HEK293 (cell line): ENCODE data around the gene GNAQ.

Experiments
- AEBP2 ChIP-seq: fragments of 450-650 bp; formaldehyde crosslinking; IDR thresholded peaks from 2 replicates; pipeline ENCODE4 v1.5.1; 2016; ENCODE audit warnings: missing biosample characterization, missing genetic modification characterization, borderline replicate concordance
- BCL11A ChIP-seq: fragments of 450-650 bp; formaldehyde crosslinking; IDR thresholded peaks from 2 replicates; pipeline ENCODE4 v1.5.1; 2016; ENCODE audit warnings: low read depth, missing biosample characterization, missing genetic modification characterization
- CTCF ChIP-seq: fragments of 450-650 bp; formaldehyde crosslinking; IDR thresholded peaks from 2 replicates; pipeline ENCODE4 v1.5.1; 2016; ENCODE audit warnings: missing biosample characterization, missing genetic modification characterization
- PBX3 ChIP-seq: sonication (generic); formaldehyde crosslinking; IDR thresholded peaks from 2 replicates; pipeline ENCODE4 v1.8.1; 2022; ENCODE audit warnings: mild to moderate bottlenecking, moderate library complexity, missing genetic modification reagents
- SP2 ChIP-seq: fragments of 450-650 bp; formaldehyde crosslinking; IDR thresholded peaks from 2 replicates; pipeline ENCODE4 v1.5.1; 2016; ENCODE audit warnings: missing biosample characterization, missing genetic modification characterization
- TCF7L2 ChIP-seq: IDR thresholded peaks from 2 replicates; pipeline ENCODE4 v1.6.1; 2011; ENCODE audit warnings: low read depth, mild to moderate bottlenecking, inconsistent platforms, low read length, moderate library complexity, borderline replicate concordance
- YY1 ChIP-seq: fragments of 450-650 bp; formaldehyde crosslinking; IDR thresholded peaks from 2 replicates; pipeline ENCODE4 v1.5.1; 2018; ENCODE audit warnings: missing biosample characterization, missing genetic modification characterization
- ZFP3 ChIP-seq: fragments of 450-650 bp; formaldehyde crosslinking; IDR thresholded peaks from 2 replicates; pipeline ENCODE4 v1.5.1; 2016; ENCODE audit warnings: low read depth, missing biosample characterization, missing genetic modification characterization
- ZNF169 ChIP-seq: fragments of 450-650 bp; formaldehyde crosslinking; IDR thresholded peaks from 2 replicates; pipeline ENCODE4 v1.5.1; 2016; ENCODE audit warnings: missing biosample characterization, missing genetic modification characterization
- ZNF239 ChIP-seq: fragments of 450-650 bp; formaldehyde crosslinking; IDR thresholded peaks from 2 replicates; pipeline ENCODE4 v1.5.1; 2016; ENCODE audit warnings: missing biosample characterization, missing genetic modification characterization
- ZNF311 ChIP-seq: fragments of 450-650 bp; formaldehyde crosslinking; IDR thresholded peaks from 2 replicates; pipeline ENCODE4 v1.5.1; 2017; ENCODE audit warnings: missing biosample characterization, missing genetic modification characterization, borderline replicate concordance
- ZNF768 ChIP-seq: fragments of 450-650 bp; formaldehyde crosslinking; IDR thresholded peaks from 2 replicates; pipeline ENCODE4 v1.5.1; 2018; ENCODE audit warnings: missing biosample characterization, mild to moderate bottlenecking, missing genetic modification characterization
- ZSCAN30 ChIP-seq: fragments of 450-650 bp; IDR thresholded peaks from 2 replicates; pipeline ENCODE4 v1.5.1; 2018; ENCODE audit warnings: missing biosample characterization, mild to moderate bottlenecking, missing genetic modification characterization, moderate library complexity

- no peak for TF ChIP-seq CTCF
- TF ChIP-seq BCL11A = no peak
- TF ChIP-seq ZNF169 (tag by site-specific recombination) = no peak
- TF ChIP-seq AEBP2 (tag by site-specific recombination) = no peak
- TF ChIP-seq YY1 (tag by site-specific recombination) = no peak
- no peak for TF ChIP-seq ZSCAN30
- TF ChIP-seq TCF7L2 = no peak
- TF ChIP-seq PBX3 (CRISPR knock-in tag) = no peak
- no peak for TF ChIP-seq ZNF311 (tag by site-specific recombination)
- no peak for TF ChIP-seq ZNF768 (tag by site-specific recombination)
- no peak for TF ChIP-seq SP2 (tag by site-specific recombination)
- TF ChIP-seq ZNF239 (tag by site-specific recombination) = no peak
- TF ChIP-seq ZFP3 (tag by site-specific recombination) = no peak
Observed at GRCh38 chr9:77811832-77812231, 219.8 kb downstream of the GNAQ start.
